ENCODE results near the gene UNC5A.

DNA sequence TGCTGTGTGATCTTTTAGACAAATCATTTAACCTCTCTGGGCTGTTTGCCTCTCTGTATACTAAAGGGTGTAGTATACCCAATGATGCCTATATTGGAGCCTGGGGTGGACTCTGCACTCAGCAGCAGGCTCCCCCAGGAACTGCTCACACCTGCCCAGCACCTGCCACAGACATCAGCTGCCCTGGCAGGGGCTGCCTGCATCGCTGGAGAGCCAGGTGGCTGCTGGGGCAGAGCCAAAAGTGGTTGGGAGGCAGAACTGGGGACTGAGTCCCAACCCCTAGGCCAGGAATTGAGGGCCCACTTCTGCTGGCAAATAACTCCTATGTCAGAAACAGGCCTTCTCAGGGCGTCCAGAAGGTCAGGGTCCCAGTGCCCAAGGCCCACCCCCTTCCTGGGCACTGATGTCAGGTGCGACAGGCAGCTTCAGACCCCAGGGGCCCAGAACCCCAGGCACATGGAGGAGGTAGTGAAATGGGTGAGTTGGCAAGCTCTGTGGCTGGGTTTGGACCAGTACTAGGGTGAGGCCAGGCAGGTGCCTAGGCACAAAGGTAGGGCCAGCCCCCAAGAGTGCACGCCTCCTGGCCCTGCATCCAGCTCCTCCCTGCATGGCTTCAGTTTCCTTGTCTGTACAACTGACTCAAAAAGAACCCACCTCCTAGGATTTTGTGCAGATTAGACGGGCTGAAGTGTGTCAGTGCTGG is 5.8 kb downstream of the UNC5A start:
- no peak for TF ChIP-seq POLR2A (IDR thresholded peaks at IDR 0.05)
- TF ChIP-seq, protein P1, sequence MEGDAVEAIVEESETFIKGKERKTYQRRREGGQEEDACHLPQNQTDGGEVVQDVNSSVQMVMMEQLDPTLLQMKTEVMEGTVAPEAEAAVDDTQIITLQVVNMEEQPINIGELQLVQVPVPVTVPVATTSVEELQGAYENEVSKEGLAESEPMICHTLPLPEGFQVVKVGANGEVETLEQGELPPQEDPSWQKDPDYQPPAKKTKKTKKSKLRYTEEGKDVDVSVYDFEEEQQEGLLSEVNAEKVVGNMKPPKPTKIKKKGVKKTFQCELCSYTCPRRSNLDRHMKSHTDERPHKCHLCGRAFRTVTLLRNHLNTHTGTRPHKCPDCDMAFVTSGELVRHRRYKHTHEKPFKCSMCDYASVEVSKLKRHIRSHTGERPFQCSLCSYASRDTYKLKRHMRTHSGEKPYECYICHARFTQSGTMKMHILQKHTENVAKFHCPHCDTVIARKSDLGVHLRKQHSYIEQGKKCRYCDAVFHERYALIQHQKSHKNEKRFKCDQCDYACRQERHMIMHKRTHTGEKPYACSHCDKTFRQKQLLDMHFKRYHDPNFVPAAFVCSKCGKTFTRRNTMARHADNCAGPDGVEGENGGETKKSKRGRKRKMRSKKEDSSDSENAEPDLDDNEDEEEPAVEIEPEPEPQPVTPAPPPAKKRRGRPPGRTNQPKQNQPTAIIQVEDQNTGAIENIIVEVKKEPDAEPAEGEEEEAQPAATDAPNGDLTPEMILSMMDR (IDR thresholded peaks at IDR 0.05) = no peak

All from testis (tissue), 2 donors.